ENCODE data around the gene GFM1. TPM values are rescaled to one million over a fixed set of nuclear protein-coding genes. Genes with fewer than 3 reads are reported as not detected.
"Not testable (repeated sequence)": the region's sequence is repeated elsewhere in the genome, so short reads cannot be mapped to it uniquely, and the experiment has no call there.

The GFM1 gene
- total RNA-seq, 8 experiments from 2014 or later: 33.6 to 90.1 (median 42.9) TPM

- no peak for ATAC-seq (replicated peaks in 6 of 8)
- in situ Hi-C loops (cut with MboI; ENCODE audit: low pct_unique_long_range_greater_than_20kb in 2 of 9, low sequenced_read_pairs in 9 of 9, unreplicated experiment in 9 of 9): no loop called here
- WGBS, 10 experiments: 43 to 100% (median 89%) methylated on average over 1 to 2 of the region's 2 CpGs; no CpG with 5 or more reads in 1 of the 10 experiments
- Histone ChIP-seq H3K4me1 (replicated peaks in 1 of 2) (no peaks in the 10 kb centered on the region), H3K27ac (no peak overlapping the region), H3K4me3 (no peak overlapping the region)
These were observed 40.8 kb downstream of the GFM1 start for GRCh38 chr3:158685159-158685558.

DNA sequence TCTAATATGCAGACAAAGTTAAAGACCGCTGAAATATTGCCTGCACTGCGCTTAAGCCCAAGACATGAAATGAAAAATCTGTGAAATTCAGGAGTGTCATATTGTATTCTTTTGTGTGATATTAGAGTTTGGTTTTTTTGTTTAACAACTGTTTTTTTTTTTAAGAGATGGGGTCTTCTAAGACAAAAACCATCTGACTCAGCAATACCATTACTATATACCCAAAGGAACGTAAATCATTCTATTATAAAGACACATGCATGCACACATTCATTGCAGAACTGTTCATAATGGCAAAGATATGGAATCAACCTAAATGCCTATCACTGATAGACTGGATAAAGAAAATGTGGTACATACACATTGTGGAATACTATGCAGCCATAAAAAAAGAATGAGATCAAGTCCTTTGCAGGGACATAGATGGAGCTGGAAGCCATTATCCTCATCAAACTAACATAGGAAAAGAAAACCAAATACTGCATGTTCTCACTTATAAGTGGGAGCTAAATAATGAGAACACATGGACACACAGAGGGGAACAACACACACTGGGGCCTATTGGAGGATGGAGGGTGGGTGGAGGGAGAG is 49.6 kb downstream of the GFM1 start:
- H3K4me1 ChIP-seq (replicated peaks in 1 of 2); H3K27ac ChIP-seq; in situ Hi-C loops (cut with MboI; ENCODE audit: low pct_unique_long_range_greater_than_20kb in 2 of 9, low sequenced_read_pairs in 9 of 9, unreplicated experiment in 9 of 9); H3K4me3 ChIP-seq; ATAC-seq (replicated peaks in 6 of 8): not testable (repeated sequence)
- 50 to 83% (median 67%) methylated on average over 2 to 3 of the region's 3 CpGs; no CpG with 5 or more reads in 3 of the 10 experiments for WGBS, 10 experiments

- 20 to 100% (median 84%) methylated on average over 1 to 2 of the region's 2 CpGs for WGBS, 10 experiments
- in situ Hi-C loops (cut with MboI; ENCODE audit: low pct_unique_long_range_greater_than_20kb in 2 of 9, low sequenced_read_pairs in 9 of 9, unreplicated experiment in 9 of 9): no loop called here
- Histone ChIP-seq H3K4me3 (no peak overlapping the region), H3K27ac (no peak overlapping the region), H3K4me1 (replicated peaks in 1 of 2) (no peaks in the 10 kb centered on the region)
- ATAC-seq (replicated peaks in 6 of 8): no peak
These were observed 52.3 kb downstream of the GFM1 start for GRCh38 chr3:158696618-158697017.

GRCh38 chr3:158700559-158700958 is 56.2 kb downstream of the GFM1 start:
- in situ Hi-C loops (cut with MboI; ENCODE audit: low pct_unique_long_range_greater_than_20kb in 2 of 9, low sequenced_read_pairs in 9 of 9, unreplicated experiment in 9 of 9): no loop called here
- peak in 2 of 8 experiments; percentile 6 to 11 for ATAC-seq (replicated peaks in 6 of 8)
- no peak overlapping the region for H3K27ac ChIP-seq
- H3K4me1 ChIP-seq (replicated peaks in 1 of 2): no peaks in the 10 kb centered on the region
- no peak overlapping the region for H3K4me3 ChIP-seq

DNA sequence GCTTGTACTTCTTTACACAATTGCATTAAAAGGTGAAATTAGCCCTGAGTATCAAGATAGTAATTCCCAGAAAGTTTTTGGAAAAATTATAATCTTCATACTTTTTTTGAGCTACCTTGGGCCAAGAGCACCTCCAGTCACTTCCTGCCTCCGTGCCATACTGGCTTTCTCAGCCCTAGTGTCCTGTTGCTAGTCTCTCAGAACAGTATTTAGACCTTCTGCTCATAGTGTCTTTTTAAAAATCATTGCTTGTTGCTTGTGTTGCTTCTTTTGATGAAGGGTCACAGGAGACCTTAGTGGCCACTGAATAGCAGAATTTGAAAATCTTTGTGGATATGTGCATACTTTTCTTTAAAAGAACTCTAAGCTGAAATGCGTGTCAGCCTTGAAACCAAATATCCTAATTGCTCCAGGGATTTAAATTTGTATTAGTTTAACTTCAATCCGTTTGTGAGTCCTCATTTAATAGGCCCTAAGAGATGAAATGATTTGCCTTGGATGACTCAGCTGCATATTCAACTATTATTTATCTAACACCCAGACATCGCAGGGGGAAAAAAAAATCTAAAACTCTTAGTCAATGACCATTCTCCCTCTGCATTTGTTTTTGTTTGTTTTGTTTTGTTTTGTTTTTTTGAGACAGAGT is 57.2 kb downstream of the GFM1 start:
- WGBS, 10 experiments: 7 to 100% (median 59%) methylated on average over 1 to 4 of the region's 4 CpGs
- no peaks in the 10 kb centered on the region for H3K4me1 ChIP-seq (replicated peaks in 1 of 2)

GRCh38 chr3:158702815-158703481 is 58.6 kb downstream of the GFM1 start:
- no peak for ATAC-seq (replicated peaks in 6 of 8)
- in situ Hi-C loops (cut with MboI; ENCODE audit: low pct_unique_long_range_greater_than_20kb in 2 of 9, low sequenced_read_pairs in 9 of 9, unreplicated experiment in 9 of 9): no loop called here
- Histone ChIP-seq H3K27ac (no peak overlapping the region), H3K4me3 (no peak overlapping the region), H3K4me1 (replicated peaks in 1 of 2) (no peaks in the 10 kb centered on the region)
- WGBS, 10 experiments: 11 to 93% (median 75%) methylated on average over 2 to 4 of the region's 4 CpGs

More for the DNA sequence above, 57.2 kb downstream of the GFM1 start:
- Histone ChIP-seq H3K4me3 (no peak overlapping the region), H3K27ac (no peak overlapping the region)
- ATAC-seq (replicated peaks in 6 of 8): peak in 3 of 8 experiments; percentile 82 to 88 (median 84)
- in situ Hi-C loops (cut with MboI; ENCODE audit: low pct_unique_long_range_greater_than_20kb in 2 of 9, low sequenced_read_pairs in 9 of 9, unreplicated experiment in 9 of 9): no loop called here

DNA sequence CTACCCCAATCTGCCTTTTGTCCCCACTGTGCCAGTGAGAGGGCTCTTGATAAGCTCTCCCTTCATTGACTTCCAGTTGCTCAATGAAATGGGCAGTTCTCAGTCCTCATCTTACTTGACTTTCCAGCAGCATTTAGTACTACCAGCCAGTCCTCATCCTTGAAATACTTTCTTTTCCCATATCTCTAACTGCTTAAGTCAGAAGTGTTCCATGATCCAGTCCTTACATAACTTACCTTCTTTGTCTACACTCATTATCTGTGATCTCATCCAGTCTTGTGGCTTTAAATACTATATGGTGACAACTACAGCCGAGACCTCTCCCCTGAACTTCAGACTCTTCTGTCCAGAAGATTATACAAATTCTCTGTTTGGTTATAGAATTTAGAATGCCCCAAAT is 59.2 kb downstream of the GFM1 start:
- no peak overlapping the region for H3K27ac ChIP-seq
- in situ Hi-C loops (cut with MboI; ENCODE audit: low pct_unique_long_range_greater_than_20kb in 2 of 9, low sequenced_read_pairs in 9 of 9, unreplicated experiment in 9 of 9): no loop called here
- H3K4me3 ChIP-seq: no peak overlapping the region
- 67 to 100% (median 100%) methylated on average over 1 of the region's 1 CpG; no CpG with 5 or more reads in 3 of the 10 experiments for WGBS, 10 experiments
- H3K4me1 ChIP-seq (replicated peaks in 1 of 2): no peaks in the 10 kb centered on the region
- ATAC-seq (replicated peaks in 6 of 8): no peak

DNA sequence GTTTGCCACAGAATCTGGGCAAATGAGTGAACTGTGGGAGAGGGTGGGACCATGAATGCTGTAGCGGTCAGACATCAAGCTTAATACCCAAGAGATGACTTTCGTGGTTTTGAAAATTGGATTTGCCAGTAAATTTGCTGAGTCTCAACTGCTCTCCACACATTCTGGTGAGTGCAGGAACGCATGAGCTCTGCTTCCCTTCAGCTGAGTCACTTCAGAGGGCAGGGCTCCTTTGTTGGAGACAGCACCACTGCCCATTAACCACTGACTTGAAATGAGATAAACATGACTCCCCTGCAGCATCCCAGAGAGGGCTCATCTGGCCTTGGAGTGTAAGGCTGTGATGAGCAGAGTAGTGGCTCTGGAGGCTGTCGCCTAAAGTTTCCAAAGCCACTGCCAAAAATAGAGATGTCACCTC is 65.3 kb downstream of the GFM1 start:
- Histone ChIP-seq H3K4me1 (replicated peaks in 1 of 2) (no peaks in the 10 kb centered on the region), H3K27ac (no peak overlapping the region), H3K4me3 (no peak overlapping the region)
- in situ Hi-C loops (cut with MboI; ENCODE audit: low pct_unique_long_range_greater_than_20kb in 2 of 9, low sequenced_read_pairs in 9 of 9, unreplicated experiment in 9 of 9): no loop called here
- ATAC-seq (replicated peaks in 6 of 8): peak in 4 of 8 experiments; percentile 53 to 98 (median 82)
- 0 to 100% (median 78%) methylated on average over 1 to 3 of the region's 4 CpGs; no CpG with 5 or more reads in 2 of the 10 experiments for WGBS, 10 experiments

DNA sequence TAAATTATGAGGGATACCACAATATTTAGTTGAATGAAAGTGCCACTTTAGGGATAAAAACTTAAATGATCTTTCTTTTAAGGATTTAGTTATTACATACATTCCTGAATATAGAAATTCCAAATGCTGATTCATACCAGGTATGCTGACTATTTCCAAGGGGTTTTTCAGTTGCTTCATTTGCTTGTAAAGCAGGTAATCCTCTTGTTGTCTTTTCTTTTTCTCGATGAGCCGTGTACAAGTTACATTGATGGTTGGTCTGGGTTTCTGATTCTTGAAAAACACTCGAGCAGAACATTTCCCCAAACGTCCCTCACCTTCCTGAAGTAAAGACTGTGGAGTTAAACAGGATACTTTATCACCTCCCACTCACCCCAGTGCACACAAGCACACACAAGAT is 66.3 kb downstream of the GFM1 start:
- H3K4me3 ChIP-seq: no peak overlapping the region
- 75 to 100% (median 93%) methylated on average over 1 to 4 of the region's 4 CpGs; no CpG with 5 or more reads in 4 of the 10 experiments for WGBS, 10 experiments
- H3K27ac ChIP-seq: no peak overlapping the region
- H3K4me1 ChIP-seq (replicated peaks in 1 of 2): no peaks in the 10 kb centered on the region
- in situ Hi-C loops (cut with MboI; ENCODE audit: low pct_unique_long_range_greater_than_20kb in 2 of 9, low sequenced_read_pairs in 9 of 9, unreplicated experiment in 9 of 9): no loop called here
- no peak for ATAC-seq (replicated peaks in 6 of 8)

DNA sequence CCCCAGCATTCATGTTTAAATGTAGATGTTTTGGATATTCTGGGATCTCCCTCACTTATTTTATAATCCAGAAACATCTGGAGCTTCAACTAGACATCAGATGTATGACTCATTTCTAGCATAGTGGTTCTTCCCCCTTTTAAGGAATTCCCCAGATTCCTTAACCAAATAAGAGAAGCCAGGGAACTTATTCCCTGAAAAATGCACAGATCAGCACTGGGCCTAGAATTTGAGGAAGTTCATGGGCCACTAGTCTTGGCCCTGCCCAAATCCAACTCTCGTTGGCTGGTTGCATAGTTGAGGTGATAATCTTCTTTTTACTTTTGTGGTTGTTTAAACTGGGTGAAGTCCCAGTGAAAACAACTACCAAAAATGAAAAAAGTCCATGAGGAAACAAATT is 67.6 kb downstream of the GFM1 start:
- H3K4me3 ChIP-seq: no peak overlapping the region
- ATAC-seq (replicated peaks in 6 of 8): peak in 3 of 8 experiments; percentile 11 to 73 (median 48)
- WGBS, 10 experiments: 0 to 100% (median 73%) methylated on average over 1 of the region's 1 CpG; no CpG with 5 or more reads in 4 of the 10 experiments
- in situ Hi-C loops (cut with MboI; ENCODE audit: low pct_unique_long_range_greater_than_20kb in 2 of 9, low sequenced_read_pairs in 9 of 9, unreplicated experiment in 9 of 9): no loop called here
- no peak overlapping the region for H3K27ac ChIP-seq
- H3K4me1 ChIP-seq (replicated peaks in 1 of 2): no peaks in the 10 kb centered on the region

- in situ Hi-C loops (cut with MboI; ENCODE audit: low pct_unique_long_range_greater_than_20kb in 2 of 9, low sequenced_read_pairs in 9 of 9, unreplicated experiment in 9 of 9): no loop called here
- no peak overlapping the region for H3K27ac ChIP-seq
- WGBS, 10 experiments: 40 to 86% (median 63%) methylated on average over 1 of the region's 1 CpG; no CpG with 5 or more reads in 2 of the 10 experiments
- no peak overlapping the region for H3K4me3 ChIP-seq
- no peaks in the 10 kb centered on the region for H3K4me1 ChIP-seq (replicated peaks in 1 of 2)
- ATAC-seq (replicated peaks in 6 of 8): no peak
These were observed 68.1 kb downstream of the GFM1 start for GRCh38 chr3:158712443-158712842.

DNA sequence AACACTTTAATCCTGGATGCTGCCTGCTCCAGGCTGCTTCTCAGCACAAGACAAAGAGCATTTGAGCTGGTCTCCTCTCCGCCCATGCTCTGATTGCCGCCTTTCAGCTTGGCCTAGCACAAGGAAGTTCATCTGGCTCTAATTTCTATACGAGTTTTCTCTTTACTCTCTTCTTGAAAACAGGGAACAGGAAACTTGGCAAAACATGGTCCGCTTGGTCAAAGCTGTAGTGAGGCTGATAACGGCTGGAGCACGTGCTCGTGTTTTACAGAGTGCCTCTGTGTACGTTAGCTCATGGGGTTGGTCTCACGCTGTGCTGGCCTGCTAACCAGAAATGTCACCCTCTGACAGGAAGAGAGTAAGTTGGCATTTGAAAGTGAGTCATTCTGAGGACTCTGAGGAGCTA is 68.8 kb downstream of the GFM1 start:
- in situ Hi-C loops (cut with MboI; ENCODE audit: low pct_unique_long_range_greater_than_20kb in 2 of 9, low sequenced_read_pairs in 9 of 9, unreplicated experiment in 9 of 9): no loop called here
- Histone ChIP-seq H3K27ac (no peak overlapping the region), H3K4me3 (no peak overlapping the region), H3K4me1 (replicated peaks in 1 of 2) (no peaks in the 10 kb centered on the region)
- 17 to 100% (median 89%) methylated on average over 1 to 7 of the region's 9 CpGs; no CpG with 5 or more reads in 3 of the 10 experiments for WGBS, 10 experiments
- peak in 1 of 8 experiments; percentile 34 for ATAC-seq (replicated peaks in 6 of 8)

- Histone ChIP-seq H3K27ac (no peak overlapping the region), H3K4me1 (replicated peaks in 1 of 2) (no peaks in the 10 kb centered on the region), H3K4me3 (no peak overlapping the region)
- in situ Hi-C loops (cut with MboI; ENCODE audit: low pct_unique_long_range_greater_than_20kb in 2 of 9, low sequenced_read_pairs in 9 of 9, unreplicated experiment in 9 of 9): no loop called here
- 88% methylated on average over 1 of the region's 2 CpGs; no CpG with 5 or more reads in 9 of the 10 experiments for WGBS, 10 experiments
- no peak for ATAC-seq (replicated peaks in 6 of 8)
These were observed 73.2 kb downstream of the GFM1 start for GRCh38 chr3:158717576-158717975.
